Natural killer cell (primary cell): ENCODE results near the gene GPATCH3. TPM values are rescaled to one million over a fixed set of nuclear protein-coding genes. Genes with fewer than 3 reads are reported as not detected.

Experiments
- ATAC-seq, 3 donors: fragments of 150-1000 bp in 2 of 3; fragments of 200-7000 bp in 1 of 3; cut with Tn5 transposase; 1 replicate in 1 of 3; 2 replicates in 2 of 3; pipeline ENCODE4 v1.10.0; 2021; ENCODE audit warnings: mild to moderate bottlenecking in 2 of 3, moderate library complexity in 2 of 3
- DNase-seq, 2 donors: peaks; one replicate each; pipeline versions ENCODE4 v3.0.0 to v3.0.0-alpha.2; 2013 to 2021; ENCODE audit warnings: mixed read lengths in 1 of 2
- H3K27ac ChIP-seq: one replicate; pipeline ENCODE4 v1.5.1; 2013; ENCODE audit warnings: mild to moderate bottlenecking, low read length
- H3K27me3 ChIP-seq: one replicate; pipeline ENCODE4 v1.6.1; 2013; ENCODE audit warnings: low read length; ENCODE audit not compliant: control insufficient read depth, insufficient read depth
- H3K36me3 ChIP-seq: one replicate; pipeline ENCODE4 v1.6.1; 2013; ENCODE audit warnings: low read length; ENCODE audit not compliant: control insufficient read depth, insufficient read depth
- H3K4me1 ChIP-seq: one replicate; pipeline ENCODE4 v1.6.1; 2013; ENCODE audit warnings: low read length; ENCODE audit not compliant: control insufficient read depth, insufficient read depth
- H3K4me3 ChIP-seq: one replicate; pipeline ENCODE4 v1.5.1; 2013; ENCODE audit warnings: low read length
- H3K9me3 ChIP-seq: one replicate; pipeline ENCODE4 v1.6.1; 2013; ENCODE audit warnings: low read length; ENCODE audit not compliant: control insufficient read depth, insufficient read depth
- H3K27ac Mint-ChIP-seq, 2 donors: one replicate each; pipeline ENCODE4 v1.8.0; 2022; ENCODE audit warnings: mild to moderate bottlenecking in 2 of 2, mixed read lengths in 2 of 2, moderate library complexity in 1 of 2
- H3K27me3 Mint-ChIP-seq, 2 donors: one replicate each; pipeline ENCODE4 v1.8.0; 2022; ENCODE audit warnings: low read depth in 2 of 2, mixed read lengths in 2 of 2
- H3K36me3 Mint-ChIP-seq: one replicate; pipeline ENCODE4 v1.8.0; 2022; ENCODE audit warnings: mixed read lengths
- H3K4me1 Mint-ChIP-seq, 2 donors: one replicate each; pipeline ENCODE4 v1.8.0; 2022; ENCODE audit warnings: mixed read lengths in 2 of 2
- H3K4me3 Mint-ChIP-seq: one replicate; pipeline ENCODE4 v1.8.0; 2022; ENCODE audit warnings: mild to moderate bottlenecking, moderate library complexity, mixed read lengths
- H3K9me3 Mint-ChIP-seq, 2 donors: one replicate each; pipeline ENCODE4 v1.8.0; 2022; ENCODE audit warnings: mixed read lengths in 2 of 2
- CTCF ChIP-seq: fragments of 200-600 bp; IDR thresholded peaks from one replicate; pipeline ENCODE4 v1.8.0; 2022; ENCODE audit warnings: antibody characterized with exemption
- WGBS: methylation state at CpG from one replicate; pipeline ENCODE4 v1.1.7; 2013; ENCODE audit warnings: missing lambda C conversion rate; ENCODE audit not compliant: insufficient coverage; 5-methylcytosine and 5-hydroxymethylcytosine counted together
- intact Hi-C: fragments of 100-400 bp; cut with micrococcal nuclease; formaldehyde crosslinking; loops from one replicate; pipeline ENCODE4 v1.14.2; 2022
- total RNA-seq, 4 donors: library from RNA; stranded (reverse); fragments of 120-200 nt in 1 of 4; gene quantifications; one replicate each; pipeline versions ENCODE4 v1.2.3 to v1.2.4, GENCODE V29; 2013 to 2022

The GPATCH3 gene
- total RNA-seq, 3 donors from 2014 or later (not counting 1 experiment from before 2014, with no cell fraction given), result 25.5 to 41.3 (median 34.6) TPM

- H3K4me1 Mint-ChIP-seq, result no peaks in the 10 kb centered on the region
These were observed 46.0 kb upstream of the GPATCH3 start for GRCh38 chr1:26946270-26946669.

GRCh38 chr1:26945728-26946127, 45.5 kb upstream of the GPATCH3 start:
- WGBS, result 97% methylated on average over 8 of the region's 8 CpGs
- Histone ChIP-seq H3K4me1 (no peaks in the 10 kb centered on the region), H3K36me3 (peaks cover 45% of the 10 kb centered on the region), H3K9me3 (no peaks in the 10 kb centered on the region), H3K4me3 (no peak overlapping the region), H3K27me3 (no peaks in the 10 kb centered on the region), H3K27ac (no peak overlapping the region)
- no peak overlapping the region for H3K27ac Mint-ChIP-seq
- no peaks in the 10 kb centered on the region for H3K4me1 Mint-ChIP-seq
- H3K27me3 Mint-ChIP-seq, result no peaks in the 10 kb centered on the region
- no peak for TF ChIP-seq CTCF
- no peaks in the 10 kb centered on the region for H3K36me3 Mint-ChIP-seq
- no peak for ATAC-seq
- intact Hi-C loops, result no loop called here
- no peaks in the 10 kb centered on the region for H3K9me3 Mint-ChIP-seq
- DNase-seq, result no peak
- H3K4me3 Mint-ChIP-seq, result no peak overlapping the region

More at GRCh38 chr1:26946270-26946669, 46.0 kb upstream of the GPATCH3 start:
- H3K27me3 ChIP-seq, result no peaks in the 10 kb centered on the region
- no peak overlapping the region for H3K4me3 Mint-ChIP-seq
- peak overlapping the region in 1 of 2 donors; percentile 24 for H3K27ac Mint-ChIP-seq
- no peak for TF ChIP-seq CTCF
- WGBS, result 96% methylated on average over 4 of the region's 4 CpGs
- no peaks in the 10 kb centered on the region for H3K27me3 Mint-ChIP-seq
- intact Hi-C loops, result no loop called here
- no peaks in the 10 kb centered on the region for H3K36me3 Mint-ChIP-seq
- ATAC-seq (no peak), DNase-seq (no peak)
- H3K27ac ChIP-seq, result no peak overlapping the region
- no peaks in the 10 kb centered on the region for H3K4me1 ChIP-seq
- no peaks in the 10 kb centered on the region for H3K9me3 Mint-ChIP-seq
- no peak overlapping the region for H3K4me3 ChIP-seq
- no peaks in the 10 kb centered on the region for H3K9me3 ChIP-seq
- peaks cover 43% of the 10 kb centered on the region for H3K36me3 ChIP-seq

GRCh38 chr1:26945138-26945537, 44.9 kb upstream of the GPATCH3 start:
- Mint-ChIP-seq H3K27me3 (no peaks in the 10 kb centered on the region), H3K9me3 (no peaks in the 10 kb centered on the region), H3K4me3 (no peak overlapping the region), H3K4me1 (peaks cover 0 to under 1% of the 10 kb centered on the region in 2 donors), H3K36me3 (no peaks in the 10 kb centered on the region), H3K27ac (no peak overlapping the region)
- no peak for ATAC-seq
- Histone ChIP-seq H3K4me1 (no peaks in the 10 kb centered on the region), H3K4me3 (no peak overlapping the region), H3K36me3 (peaks cover 45% of the 10 kb centered on the region), H3K27ac (no peak overlapping the region), H3K9me3 (no peaks in the 10 kb centered on the region), H3K27me3 (no peaks in the 10 kb centered on the region)
- intact Hi-C loops, result no loop called here
- WGBS, result 98% methylated on average over 2 of the region's 2 CpGs
- TF ChIP-seq CTCF, result no peak
- no peak for DNase-seq

- peaks cover 6 to 7% of the 10 kb centered on the region in 2 donors for H3K4me1 Mint-ChIP-seq
- H3K4me3 ChIP-seq, result no peak overlapping the region
- no peaks in the 10 kb centered on the region for H3K36me3 Mint-ChIP-seq
- no peak overlapping the region for H3K27ac Mint-ChIP-seq
- no peak overlapping the region for H3K4me3 Mint-ChIP-seq
- no peak for ATAC-seq
- DNase-seq, result no peak
- intact Hi-C loops, result no loop called here
- no peak for TF ChIP-seq CTCF
- H3K9me3 ChIP-seq, result no peaks in the 10 kb centered on the region
- 99% methylated on average over 12 of the region's 12 CpGs for WGBS
- H3K36me3 ChIP-seq, result peaks cover 48% of the 10 kb centered on the region
- H3K27ac ChIP-seq, result no peak overlapping the region
- H3K27me3 ChIP-seq, result no peaks in the 10 kb centered on the region
- no peaks in the 10 kb centered on the region for H3K27me3 Mint-ChIP-seq
- H3K4me1 ChIP-seq, result no peaks in the 10 kb centered on the region
- H3K9me3 Mint-ChIP-seq, result no peaks in the 10 kb centered on the region
These were observed 42.4 kb upstream of the GPATCH3 start for GRCh38 chr1:26942656-26943055.
